ENCODE data around the gene PLAAT2. TPM values are rescaled to one million over a fixed set of nuclear protein-coding genes. Genes with fewer than 3 reads are reported as not detected.

PLAAT2 gene
- total RNA-seq, 1 experiment from 2014 or later, result not detected

DNA sequence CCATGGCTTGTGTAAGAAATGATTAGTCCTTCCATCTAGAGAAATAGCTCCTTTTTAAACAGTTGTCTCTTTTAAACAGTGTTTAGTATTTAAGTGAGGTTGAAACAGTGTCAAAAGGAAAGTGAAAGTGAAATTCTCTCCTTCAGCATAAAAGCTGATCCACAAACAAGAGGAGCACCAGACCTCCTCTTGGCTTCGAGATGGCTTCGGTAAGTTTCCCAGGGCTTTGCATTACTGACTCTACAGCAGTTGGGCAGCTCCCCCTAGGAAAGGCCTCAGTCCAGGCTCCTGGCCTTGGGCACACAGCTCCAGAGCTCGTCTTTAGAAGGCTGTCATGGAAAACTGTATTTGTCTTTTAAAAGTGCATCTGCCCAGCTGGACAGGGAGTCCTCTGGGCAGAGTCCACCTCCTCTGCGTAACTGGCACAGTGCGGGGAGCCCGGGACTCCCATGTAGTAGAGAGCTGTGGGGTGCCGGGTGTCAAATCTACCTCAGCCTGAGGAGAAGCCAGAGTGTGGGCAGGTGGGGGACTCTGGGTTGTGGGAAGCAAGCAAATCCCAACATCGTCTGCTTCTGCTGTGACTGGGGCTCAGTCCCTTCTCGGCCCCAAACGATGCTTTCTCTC is 26.4 kb downstream of the PLAAT2 start, which contains the start of gene PLAAT4:
Gene PLAAT4 (plus strand): TSS at position 140 of the 624 bp plus-strand sequence. CDS start 61 bp downstream, at position 201.
- CTCF ChIA-PET, result interaction anchor here (0.5 kb wide), 1 partner anchor 768 kb away, joined by 4 read pairs; no protein-coding TSS in a partner anchor
- intact Hi-C loops (cut with micrococcal nuclease; ENCODE audit: unreplicated experiment), result no loop called here
- no peaks in the 10 kb centered on the region for H3K27me3 ChIP-seq (replicated peaks; ENCODE audit: insufficient read depth, low read depth, low read length, poor library complexity)
- H3K36me3 ChIP-seq (ENCODE audit: insufficient read depth, low read length, poor library complexity, severe bottlenecking), result no peaks in the 10 kb centered on the region
- peak within 1 kb of the TSS; percentile 37 for H3K4me3 ChIP-seq (ENCODE audit: low read depth, low read length, poor library complexity, severe bottlenecking)
- POLR2A ChIA-PET (ENCODE audit: low non-redundant PET), result no interaction called here
- TF ChIP-seq EZH2 (IDR thresholded peaks at IDR 0.05; ENCODE audit: borderline replicate concordance, low read depth, low read length, poor library complexity, severe bottlenecking), result no peak
- TF ChIP-seq, protein P1, sequence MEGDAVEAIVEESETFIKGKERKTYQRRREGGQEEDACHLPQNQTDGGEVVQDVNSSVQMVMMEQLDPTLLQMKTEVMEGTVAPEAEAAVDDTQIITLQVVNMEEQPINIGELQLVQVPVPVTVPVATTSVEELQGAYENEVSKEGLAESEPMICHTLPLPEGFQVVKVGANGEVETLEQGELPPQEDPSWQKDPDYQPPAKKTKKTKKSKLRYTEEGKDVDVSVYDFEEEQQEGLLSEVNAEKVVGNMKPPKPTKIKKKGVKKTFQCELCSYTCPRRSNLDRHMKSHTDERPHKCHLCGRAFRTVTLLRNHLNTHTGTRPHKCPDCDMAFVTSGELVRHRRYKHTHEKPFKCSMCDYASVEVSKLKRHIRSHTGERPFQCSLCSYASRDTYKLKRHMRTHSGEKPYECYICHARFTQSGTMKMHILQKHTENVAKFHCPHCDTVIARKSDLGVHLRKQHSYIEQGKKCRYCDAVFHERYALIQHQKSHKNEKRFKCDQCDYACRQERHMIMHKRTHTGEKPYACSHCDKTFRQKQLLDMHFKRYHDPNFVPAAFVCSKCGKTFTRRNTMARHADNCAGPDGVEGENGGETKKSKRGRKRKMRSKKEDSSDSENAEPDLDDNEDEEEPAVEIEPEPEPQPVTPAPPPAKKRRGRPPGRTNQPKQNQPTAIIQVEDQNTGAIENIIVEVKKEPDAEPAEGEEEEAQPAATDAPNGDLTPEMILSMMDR (conservative IDR thresholded peaks at IDR 0.05; ENCODE audit: low read depth, low read length), result no peak
- H3K9me3 ChIP-seq (ENCODE audit: low read depth, low read length, poor library complexity, severe bottlenecking), result no peaks in the 10 kb centered on the region
- peak; percentile 18 for DNase-seq (ENCODE audit: low spot score)
- BruUV-seq (replicated peaks), result no TSS peak
- no peak within 1 kb of the TSS for H3K27ac ChIP-seq (ENCODE audit: low read depth, low read length, poor library complexity, severe bottlenecking)
- peaks cover 7% of the 10 kb centered on the region for H3K4me1 ChIP-seq (ENCODE audit: insufficient read depth, low read length, poor library complexity, severe bottlenecking)

- Histone ChIP-seq H3K4me3 (ENCODE audit: low read depth, low read length, poor library complexity, severe bottlenecking) (no peak overlapping the region), H3K9me3 (ENCODE audit: low read depth, low read length, poor library complexity, severe bottlenecking) (no peaks in the 10 kb centered on the region), H3K27ac (ENCODE audit: low read depth, low read length, poor library complexity, severe bottlenecking) (no peak overlapping the region), H3K36me3 (ENCODE audit: insufficient read depth, low read length, poor library complexity, severe bottlenecking) (no peaks in the 10 kb centered on the region), H3K27me3 (replicated peaks; ENCODE audit: insufficient read depth, low read depth, low read length, poor library complexity) (no peaks in the 10 kb centered on the region), H3K4me1 (ENCODE audit: insufficient read depth, low read length, poor library complexity, severe bottlenecking) (peaks cover 7% of the 10 kb centered on the region)
- no TSS peak for BruUV-seq (replicated peaks)
- ChIA-PET POLR2A (ENCODE audit: low non-redundant PET) (interaction anchor here (0.5 kb wide), 1 partner anchor 648 kb away, joined by 9 read pairs; no protein-coding TSS in a partner anchor), CTCF (no interaction called here)
- DNase-seq (ENCODE audit: low spot score), result no peak
- TF ChIP-seq, protein P1 (conservative IDR thresholded peaks at IDR 0.05; ENCODE audit: low read depth, low read length), result no peak
- no peak for TF ChIP-seq EZH2 (IDR thresholded peaks at IDR 0.05; ENCODE audit: borderline replicate concordance, low read depth, low read length, poor library complexity, severe bottlenecking)
- intact Hi-C loops (cut with micrococcal nuclease; ENCODE audit: unreplicated experiment), result no loop called here
Measured at GRCh38 chr11:63535734-63536133, 27.4 kb downstream of the PLAAT2 start.

DNA sequence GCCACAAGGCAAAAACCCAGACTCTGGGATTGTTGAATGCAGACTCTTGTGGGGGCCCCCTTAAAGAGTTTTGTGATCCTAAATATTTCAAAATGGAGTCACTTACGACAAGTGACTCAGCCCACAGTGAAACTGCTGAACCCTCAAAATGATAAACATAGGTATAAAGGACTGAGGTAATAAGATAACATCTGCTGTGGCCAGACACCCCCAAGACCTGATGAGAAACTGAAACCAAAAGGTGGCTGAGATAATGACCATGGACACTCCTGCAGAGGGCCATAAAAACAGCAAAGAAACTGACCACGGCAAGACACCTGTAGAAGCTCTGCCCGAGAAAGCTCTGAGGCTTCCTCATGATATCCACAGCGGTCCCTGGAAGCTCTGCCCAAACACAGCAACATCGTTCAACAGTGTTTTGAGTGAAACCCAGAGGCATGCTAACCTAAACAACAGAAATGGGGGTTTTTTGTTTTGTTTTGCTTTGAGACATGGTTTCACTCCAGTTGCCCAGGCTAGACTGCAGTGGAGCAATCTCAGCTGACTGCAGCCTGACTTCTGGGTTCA is 28.2 kb downstream of the PLAAT2 start:
- BruUV-seq (replicated peaks), result no TSS peak
- CTCF ChIA-PET, result no interaction called here
- TF ChIP-seq, protein P1 (conservative IDR thresholded peaks at IDR 0.05; ENCODE audit: low read depth, low read length), result no peak
- TF ChIP-seq EZH2 (IDR thresholded peaks at IDR 0.05; ENCODE audit: borderline replicate concordance, low read depth, low read length, poor library complexity, severe bottlenecking), result no peak

More for the DNA sequence above, 28.2 kb downstream of the PLAAT2 start:
- Histone ChIP-seq H3K27me3 (replicated peaks; ENCODE audit: insufficient read depth, low read depth, low read length, poor library complexity) (no peaks in the 10 kb centered on the region), H3K36me3 (ENCODE audit: insufficient read depth, low read length, poor library complexity, severe bottlenecking) (no peaks in the 10 kb centered on the region), H3K4me1 (ENCODE audit: insufficient read depth, low read length, poor library complexity, severe bottlenecking) (peaks cover 7% of the 10 kb centered on the region), H3K4me3 (ENCODE audit: low read depth, low read length, poor library complexity, severe bottlenecking) (no peak overlapping the region), H3K27ac (ENCODE audit: low read depth, low read length, poor library complexity, severe bottlenecking) (no peak overlapping the region), H3K9me3 (ENCODE audit: low read depth, low read length, poor library complexity, severe bottlenecking) (no peaks in the 10 kb centered on the region)
- intact Hi-C loops (cut with micrococcal nuclease; ENCODE audit: unreplicated experiment), result no loop called here
- POLR2A ChIA-PET (ENCODE audit: low non-redundant PET), result no interaction called here
- no peak for DNase-seq (ENCODE audit: low spot score)
